GM10847 (cell line): ENCODE measurements around the gene SPTB.

Experiments used
- POLR2A ChIP-seq: IDR thresholded peaks from 2 replicates; pipeline ENCODE4 v1.6.1; 2011; ENCODE audit not compliant: insufficient read length; ENCODE audit errors: extremely low read depth

Gene SPTB

DNA sequence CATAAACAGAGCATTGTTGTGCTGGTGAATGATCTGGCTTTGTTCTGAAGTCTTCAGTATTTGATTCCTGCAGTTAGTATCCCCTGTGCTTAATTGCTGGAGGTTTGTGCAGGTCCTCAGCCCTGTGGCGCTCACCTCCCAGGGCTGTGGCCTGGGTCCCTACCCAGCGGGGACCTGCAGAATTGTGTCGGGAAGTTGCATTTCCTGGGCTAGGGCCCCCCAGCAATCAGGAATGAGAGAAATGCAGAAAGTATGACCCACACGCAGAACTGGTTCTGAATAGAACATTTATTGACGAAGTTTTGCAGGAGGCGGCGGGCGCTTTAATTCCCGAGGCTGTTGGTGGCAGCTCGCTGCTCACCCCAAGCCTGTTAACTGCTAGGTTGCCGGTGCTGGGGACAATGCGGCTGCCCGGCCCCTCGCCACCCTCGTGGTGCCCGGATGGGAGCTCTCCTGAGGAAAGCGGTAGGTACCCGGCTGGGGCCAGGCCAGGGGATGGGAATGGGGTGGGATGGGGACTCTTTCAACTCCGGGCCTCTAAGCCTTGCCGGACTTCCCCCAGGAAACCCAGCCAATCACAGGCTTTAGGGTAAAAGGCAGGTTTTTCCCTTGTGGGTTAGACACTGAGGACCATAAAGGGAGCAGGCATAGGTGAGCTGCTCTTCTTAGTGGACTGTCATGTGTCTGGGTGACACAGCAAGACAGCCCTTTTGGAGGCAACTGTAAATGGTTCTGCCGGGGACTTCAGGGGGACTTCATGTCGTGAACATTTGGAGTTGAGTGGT, 163.9 kb downstream of the SPTB start:
- TF ChIP-seq POLR2A: no peak

GRCh38 chr14:64715146-64715627, 164.5 kb downstream of the SPTB start:
- no peak for TF ChIP-seq POLR2A

GRCh38 chr14:64714432-64715025, 165.2 kb downstream of the SPTB start:
- no peak for TF ChIP-seq POLR2A

GRCh38 chr14:64713677-64714076, 166.0 kb downstream of the SPTB start:
- no peak for TF ChIP-seq POLR2A

DNA sequence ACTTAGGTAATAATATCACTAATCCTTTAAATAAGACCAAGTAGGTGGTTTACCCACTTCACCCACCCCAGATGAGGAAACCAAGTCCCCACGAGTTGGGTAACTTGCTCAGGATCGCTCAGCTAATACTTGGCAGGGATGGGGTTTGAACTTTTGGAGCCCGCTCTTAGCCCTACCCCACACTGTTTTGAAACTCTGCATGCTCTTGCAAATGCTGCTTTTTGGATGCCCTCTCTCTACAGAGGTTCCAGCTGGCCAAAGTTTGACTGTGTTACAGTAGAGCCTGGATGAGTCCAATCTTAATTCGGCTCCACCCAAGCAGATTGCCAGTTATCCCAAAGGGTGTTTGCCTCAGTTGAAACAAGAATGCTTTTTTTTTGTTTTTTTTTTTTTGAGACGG, 168.7 kb downstream of the SPTB start:
- no peak for TF ChIP-seq POLR2A

DNA sequence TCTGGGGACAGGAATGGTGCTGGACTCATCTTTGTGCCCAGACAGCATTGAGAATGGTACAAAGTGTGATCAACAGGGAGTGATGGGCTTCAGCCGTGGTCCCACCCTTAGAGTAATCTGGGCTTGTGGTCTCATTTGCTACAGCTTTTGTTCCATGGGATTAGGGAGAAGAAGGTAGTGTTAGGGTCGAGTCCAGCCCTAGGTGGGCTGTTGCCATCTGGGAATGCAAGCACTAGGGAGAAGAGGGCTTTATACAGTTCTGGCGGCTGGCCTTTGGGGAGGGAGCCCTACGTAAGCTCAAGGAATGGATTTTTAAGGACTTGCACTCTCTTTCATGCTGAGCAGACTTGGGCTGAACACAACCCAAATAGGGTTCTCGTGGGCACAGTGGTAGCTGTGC, 170.6 kb downstream of the SPTB start:
- no peak for TF ChIP-seq POLR2A

DNA sequence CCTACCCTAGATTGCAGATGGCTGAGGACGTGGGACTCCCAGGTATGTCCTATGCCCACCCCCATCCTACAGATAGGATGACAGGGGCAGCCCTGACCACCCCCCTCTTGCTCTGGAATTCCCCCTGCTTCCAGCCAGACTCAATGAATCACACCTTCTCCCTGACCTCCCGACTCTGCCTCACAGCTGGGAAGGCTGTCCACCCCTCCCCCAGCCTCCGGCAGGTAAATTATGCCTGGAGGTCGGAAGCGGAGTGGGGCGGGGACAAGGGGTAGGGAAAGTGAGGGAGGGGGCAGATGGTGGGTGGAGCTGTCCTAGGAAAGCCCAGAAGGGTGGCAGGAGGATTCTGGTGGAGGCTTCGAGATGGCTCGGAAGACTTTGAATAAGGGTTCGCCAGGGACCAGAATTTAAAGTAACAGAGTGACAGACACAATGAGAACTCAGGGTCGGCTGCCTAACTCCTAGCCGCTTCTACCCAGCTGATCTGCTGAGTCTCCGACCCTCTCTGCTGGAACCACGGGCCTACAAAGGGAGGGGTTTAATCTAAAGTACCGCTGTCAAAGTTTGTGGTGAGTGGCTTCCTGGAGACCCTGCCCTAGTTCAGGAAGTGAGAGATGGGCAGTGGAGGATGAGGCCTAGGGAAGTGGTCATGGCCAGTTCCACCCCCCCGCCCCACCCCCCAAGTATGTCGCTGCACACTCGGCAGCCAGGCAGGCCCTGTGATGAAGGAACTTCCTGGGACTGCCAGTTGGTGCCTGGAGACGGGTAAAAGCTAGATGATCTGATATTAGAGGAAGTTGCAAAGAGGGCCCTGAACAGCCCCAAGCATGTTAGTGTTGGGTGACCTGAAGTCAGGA, 171.3 kb downstream of the SPTB start:
- no peak for TF ChIP-seq POLR2A

- TF ChIP-seq POLR2A: no peak
Measured at GRCh38 chr14:64707661-64708060, 172.0 kb downstream of the SPTB start.

DNA sequence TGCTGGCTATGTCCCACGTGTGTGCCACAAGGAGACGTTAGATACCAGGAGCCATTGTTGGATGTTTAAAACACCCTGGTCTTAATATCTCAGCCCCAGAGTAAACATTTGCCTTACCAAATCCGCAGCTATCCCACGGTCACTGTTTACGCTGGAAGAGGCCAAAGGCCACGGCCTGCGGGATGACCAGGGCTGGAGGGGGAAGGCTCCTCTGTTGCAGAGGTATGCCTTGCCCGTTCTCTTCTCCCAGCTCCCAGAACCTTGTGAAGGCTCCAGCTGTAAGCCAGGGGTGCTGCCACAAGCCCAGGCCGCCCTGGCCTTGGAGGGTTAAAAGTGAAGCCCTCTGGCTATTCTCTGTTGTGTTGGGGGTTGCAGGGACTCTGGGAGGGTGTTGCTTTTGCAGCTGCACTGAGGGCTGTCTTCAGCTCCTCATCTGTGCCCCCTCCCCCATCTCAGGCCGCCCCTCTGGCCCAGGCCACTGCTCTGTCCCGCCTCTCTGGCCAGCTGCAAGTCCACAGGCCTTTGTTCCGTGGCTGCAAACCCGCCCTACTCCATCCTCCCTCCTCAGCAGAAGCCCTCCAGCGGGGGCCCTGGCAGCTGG, 173.0 kb downstream of the SPTB start:
- TF ChIP-seq POLR2A: no peak

DNA sequence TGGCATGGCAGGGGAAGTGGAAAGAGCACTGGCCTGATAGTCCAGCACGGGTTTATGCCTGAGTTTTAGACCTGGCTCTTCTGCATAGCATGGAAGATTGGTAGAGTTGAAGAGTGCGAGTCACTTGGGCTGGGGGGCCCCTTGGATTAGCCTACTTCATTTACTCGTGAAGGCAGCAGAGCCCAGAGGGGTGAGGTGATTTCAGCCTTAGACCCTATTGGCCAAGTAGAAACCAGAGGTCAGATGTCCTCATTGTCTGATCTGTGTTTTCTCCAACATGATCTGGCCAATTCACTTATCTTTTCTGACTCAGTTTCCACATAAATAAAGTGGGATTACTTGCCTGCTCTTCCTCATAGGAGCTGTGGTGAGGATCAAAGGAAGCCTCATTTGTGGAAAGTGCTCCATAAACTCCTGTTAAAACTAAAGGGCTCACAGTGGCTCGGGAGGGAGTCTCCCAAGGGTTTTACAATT, 173.6 kb downstream of the SPTB start:
- no peak for TF ChIP-seq POLR2A

DNA sequence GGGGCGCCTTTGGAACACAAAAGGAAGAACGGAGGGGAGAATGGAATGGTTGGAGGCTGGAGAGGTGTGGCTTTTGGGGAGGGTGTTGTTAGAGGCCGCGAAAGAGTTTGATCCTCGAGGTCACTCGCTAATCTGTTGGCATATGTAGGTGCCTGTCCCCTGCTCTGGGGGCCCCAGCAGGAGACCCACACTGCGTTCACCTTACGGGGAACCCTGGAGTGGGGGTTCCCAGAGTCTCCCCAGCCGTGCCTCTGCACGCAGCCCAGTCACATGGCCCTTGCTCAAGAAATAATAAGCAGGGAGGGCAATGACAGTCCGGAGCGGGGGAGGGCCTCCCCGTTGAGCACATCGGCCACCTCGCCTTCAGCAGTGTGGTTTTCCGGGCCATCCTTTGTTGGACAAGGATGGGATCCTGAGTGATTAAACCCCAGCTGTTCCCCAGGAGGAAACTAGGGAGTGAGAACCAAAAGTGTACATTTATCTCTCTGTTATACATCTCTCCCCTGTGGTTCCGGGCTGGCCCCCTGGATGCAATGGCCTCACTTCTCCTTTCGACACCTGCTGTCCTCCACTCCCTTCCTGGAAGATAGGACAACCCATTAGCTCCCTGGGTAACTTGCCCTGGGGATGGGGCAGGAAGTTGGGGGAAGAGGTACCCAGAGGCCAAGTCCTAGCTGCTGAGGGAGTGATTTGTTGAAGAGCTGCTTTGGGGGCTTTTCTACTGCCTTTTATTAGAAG, 174.2 kb downstream of the SPTB start:
- no peak for TF ChIP-seq POLR2A

DNA sequence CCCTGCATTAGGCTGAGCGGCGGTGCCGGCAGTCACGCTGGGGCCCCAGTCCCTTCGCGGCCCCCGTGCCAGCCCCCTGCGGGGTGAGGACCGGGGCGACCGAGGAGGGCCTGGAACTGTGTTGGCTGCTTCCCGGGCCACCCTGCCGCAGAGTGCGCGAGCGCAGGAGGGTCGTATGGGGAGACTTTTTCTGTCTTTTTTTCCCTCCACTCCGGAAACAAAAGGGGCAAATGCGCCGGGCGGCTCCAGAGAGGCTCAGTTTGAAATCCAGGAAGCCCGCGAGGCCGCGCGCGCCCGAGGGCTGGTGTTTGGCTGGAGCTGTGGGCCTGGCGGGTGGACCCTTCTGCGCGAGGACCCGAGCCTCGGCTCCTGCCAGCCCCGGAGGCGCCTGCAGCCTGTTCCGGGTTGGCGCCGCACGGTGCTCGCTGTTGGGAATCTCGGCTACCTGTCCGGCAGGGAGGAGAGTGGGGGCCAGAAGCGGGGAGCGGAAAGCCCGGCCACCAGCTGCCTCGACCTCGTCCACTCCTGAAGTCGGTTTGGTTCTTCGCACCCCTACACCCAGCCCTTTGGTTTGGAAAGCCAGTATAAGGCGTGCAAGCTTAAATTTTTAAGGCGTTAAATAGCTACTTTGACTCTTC, 174.8 kb downstream of the SPTB start:
- no peak for TF ChIP-seq POLR2A

- no peak for TF ChIP-seq POLR2A
Measured at GRCh38 chr14:64704143-64704742, 175.5 kb downstream of the SPTB start, which contains the start of gene PLEKHG3. PLEKHG3 (plus strand) TSS chr14:64704424; CDS start chr14:64727632, 23,208 bp downstream.
